ENCODE measurements around the gene RASSF10.
A peak's percentile ranks its signal among the peaks of the same experiment; 100 is the strongest.

Gene RASSF10

DNA sequence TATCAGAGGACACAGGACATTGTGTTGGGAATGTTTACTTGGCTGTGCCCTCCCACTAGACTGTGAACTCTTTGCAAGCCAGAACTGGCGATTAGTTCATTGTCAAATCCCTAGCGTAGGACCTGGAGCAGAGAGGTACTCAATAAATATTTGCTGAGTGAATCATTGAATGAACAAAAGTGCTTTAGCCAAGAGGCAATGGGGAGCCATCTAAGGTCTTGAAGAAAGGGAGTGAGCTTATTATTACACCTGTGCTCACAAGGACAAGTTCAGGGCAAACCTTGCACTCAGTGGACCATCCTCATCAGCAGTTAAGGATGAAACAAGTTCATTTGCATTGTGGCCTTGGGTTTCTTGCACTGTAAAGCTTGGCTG, 1.1 kb upstream of the RASSF10 start:
- DNase-seq (ENCODE audit: low read depth, low spot score): no peak
- TF ChIP-seq, protein P1, sequence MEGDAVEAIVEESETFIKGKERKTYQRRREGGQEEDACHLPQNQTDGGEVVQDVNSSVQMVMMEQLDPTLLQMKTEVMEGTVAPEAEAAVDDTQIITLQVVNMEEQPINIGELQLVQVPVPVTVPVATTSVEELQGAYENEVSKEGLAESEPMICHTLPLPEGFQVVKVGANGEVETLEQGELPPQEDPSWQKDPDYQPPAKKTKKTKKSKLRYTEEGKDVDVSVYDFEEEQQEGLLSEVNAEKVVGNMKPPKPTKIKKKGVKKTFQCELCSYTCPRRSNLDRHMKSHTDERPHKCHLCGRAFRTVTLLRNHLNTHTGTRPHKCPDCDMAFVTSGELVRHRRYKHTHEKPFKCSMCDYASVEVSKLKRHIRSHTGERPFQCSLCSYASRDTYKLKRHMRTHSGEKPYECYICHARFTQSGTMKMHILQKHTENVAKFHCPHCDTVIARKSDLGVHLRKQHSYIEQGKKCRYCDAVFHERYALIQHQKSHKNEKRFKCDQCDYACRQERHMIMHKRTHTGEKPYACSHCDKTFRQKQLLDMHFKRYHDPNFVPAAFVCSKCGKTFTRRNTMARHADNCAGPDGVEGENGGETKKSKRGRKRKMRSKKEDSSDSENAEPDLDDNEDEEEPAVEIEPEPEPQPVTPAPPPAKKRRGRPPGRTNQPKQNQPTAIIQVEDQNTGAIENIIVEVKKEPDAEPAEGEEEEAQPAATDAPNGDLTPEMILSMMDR (IDR thresholded peaks at IDR 0.05; ENCODE audit: low read depth, low read length): no peak
- no peak overlapping the region for H3K4me3 ChIP-seq (ENCODE audit: low read depth, low read length)

DNA sequence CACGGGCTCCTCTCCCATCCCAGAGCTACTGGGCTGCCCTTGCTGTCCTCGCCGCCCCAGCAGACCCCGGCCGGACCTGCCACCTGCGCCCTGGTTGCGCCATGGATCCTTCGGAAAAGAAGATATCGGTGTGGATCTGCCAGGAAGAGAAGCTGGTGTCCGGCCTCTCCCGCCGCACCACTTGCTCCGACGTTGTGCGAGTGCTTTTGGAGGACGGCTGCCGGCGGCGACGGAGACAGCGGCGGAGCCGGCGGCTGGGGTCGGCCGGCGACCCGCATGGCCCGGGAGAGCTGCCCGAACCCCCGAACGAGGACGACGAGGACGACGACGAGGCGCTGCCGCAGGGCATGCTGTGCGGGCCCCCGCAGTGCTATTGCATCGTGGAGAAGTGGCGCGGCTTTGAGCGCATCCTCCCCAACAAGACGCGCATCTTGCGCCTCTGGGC, 382 bp downstream of the RASSF10 start:
- in situ Hi-C loops (cut with HindIII; ENCODE audit: low sequenced_read_pairs): no loop called here
- TF ChIP-seq, protein P1 (IDR thresholded peaks at IDR 0.05; ENCODE audit: low read depth, low read length): no peak
- H3K4me3 ChIP-seq (ENCODE audit: low read depth, low read length): peak overlapping the region; percentile 26
- DNase-seq (ENCODE audit: low read depth, low spot score): peak; percentile 25

More for the DNA sequence above, 1.1 kb upstream of the RASSF10 start:
- in situ Hi-C loops (cut with HindIII; ENCODE audit: low sequenced_read_pairs): no loop called here

DNA sequence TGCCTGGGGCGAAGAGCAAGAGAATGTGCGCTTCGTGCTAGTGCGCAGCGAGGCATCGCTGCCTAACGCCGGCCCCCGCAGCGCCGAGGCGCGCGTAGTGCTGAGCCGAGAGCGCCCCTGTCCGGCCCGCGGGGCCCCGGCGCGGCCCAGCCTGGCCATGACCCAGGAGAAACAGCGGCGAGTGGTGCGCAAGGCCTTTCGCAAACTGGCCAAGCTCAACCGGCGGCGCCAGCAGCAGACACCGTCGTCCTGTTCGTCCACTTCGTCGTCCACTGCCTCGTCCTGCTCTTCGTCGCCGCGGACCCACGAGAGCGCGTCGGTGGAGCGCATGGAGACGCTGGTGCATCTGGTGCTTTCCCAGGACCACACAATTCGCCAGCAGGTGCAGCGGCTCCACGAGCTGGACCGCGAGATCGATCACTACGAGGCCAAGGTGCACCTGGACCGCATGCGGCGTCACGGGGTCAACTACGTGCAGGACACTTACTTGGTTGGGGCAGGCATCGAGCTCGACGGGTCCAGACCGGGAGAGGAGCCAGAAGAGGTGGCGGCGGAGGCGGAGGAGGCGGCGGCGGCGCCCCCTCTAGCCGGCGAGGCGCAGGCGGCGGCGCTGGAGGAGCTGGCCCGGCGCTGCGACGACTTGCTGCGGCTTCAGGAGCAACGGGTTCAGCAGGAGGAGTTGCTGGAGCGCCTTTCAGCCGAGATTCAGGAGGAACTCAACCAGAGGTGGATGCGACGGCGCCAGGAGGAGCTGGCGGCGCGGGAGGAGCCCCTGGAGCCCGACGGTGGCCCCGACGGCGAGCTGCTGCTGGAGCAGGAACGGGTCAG, 1.0 kb downstream of the RASSF10 start:
- H3K4me3 ChIP-seq (ENCODE audit: low read depth, low read length): no peak overlapping the region
- in situ Hi-C loops (cut with HindIII; ENCODE audit: low sequenced_read_pairs): no loop called here

DNA sequence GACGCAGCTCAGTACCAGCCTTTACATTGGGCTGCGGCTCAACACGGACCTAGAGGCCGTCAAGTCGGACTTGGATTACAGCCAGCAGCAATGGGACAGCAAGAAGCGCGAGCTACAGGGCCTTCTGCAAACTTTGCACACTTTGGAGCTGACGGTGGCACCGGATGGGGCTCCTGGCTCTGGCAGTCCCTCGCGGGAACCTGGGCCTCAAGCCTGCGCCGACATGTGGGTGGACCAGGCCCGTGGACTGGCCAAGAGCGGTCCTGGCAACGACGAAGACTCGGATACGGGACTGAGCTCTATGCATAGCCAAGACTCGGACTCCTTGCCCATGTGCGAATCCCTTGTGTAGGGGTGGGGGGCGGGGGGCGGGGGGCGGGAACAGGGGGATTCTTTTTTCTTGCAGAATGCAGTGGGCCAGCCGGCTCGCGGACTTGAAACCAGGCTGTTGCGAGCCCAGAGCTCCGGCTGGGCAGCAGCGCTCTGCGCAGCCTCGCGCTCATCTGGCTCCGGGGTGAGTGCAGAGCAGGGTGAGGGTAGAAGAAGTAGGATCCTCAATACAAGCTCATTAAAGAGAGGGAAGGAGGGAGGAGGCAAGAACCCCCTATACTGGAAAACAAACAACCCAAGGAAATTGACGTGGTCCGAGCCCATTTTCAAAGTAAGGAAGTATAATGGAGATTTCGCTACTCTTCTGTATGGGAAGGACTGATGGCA, 1.8 kb downstream of the RASSF10 start:
- no peak overlapping the region for H3K4me3 ChIP-seq (ENCODE audit: low read depth, low read length)
- in situ Hi-C loops (cut with HindIII; ENCODE audit: low sequenced_read_pairs): no loop called here
- TF ChIP-seq, protein P1 (IDR thresholded peaks at IDR 0.05; ENCODE audit: low read depth, low read length): no peak
- DNase-seq (ENCODE audit: low read depth, low spot score): no peak

More for the DNA sequence above, 1.0 kb downstream of the RASSF10 start:
- DNase-seq (ENCODE audit: low read depth, low spot score): no peak
- TF ChIP-seq, protein P1 (IDR thresholded peaks at IDR 0.05; ENCODE audit: low read depth, low read length): no peak

DNA sequence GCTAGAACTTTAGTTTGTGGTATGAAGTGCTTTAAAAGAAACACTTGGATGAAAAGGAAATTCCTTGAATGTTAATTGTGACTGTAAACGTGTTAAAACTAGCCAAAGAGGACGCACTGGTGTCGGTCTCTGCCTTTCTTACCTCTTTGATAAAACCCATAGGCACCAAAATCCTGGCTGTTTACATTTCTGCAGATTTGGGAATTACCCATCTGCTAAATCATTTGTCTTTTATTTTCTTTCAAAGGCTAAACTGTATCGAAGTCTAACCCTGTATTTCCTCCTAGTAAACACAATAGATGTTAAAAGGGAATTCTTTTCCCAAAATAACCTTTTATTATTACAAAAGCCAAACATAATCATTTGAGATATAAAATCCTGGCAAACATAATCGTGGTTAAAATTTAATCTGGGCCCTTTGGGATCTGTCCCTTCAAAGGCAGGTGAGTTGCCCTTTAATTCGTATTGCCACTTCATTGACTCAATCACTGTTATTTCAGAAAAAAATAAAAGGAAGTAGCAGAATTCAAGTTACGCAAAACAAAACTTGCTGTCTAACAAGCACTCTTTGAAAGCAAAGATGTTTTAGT, 2.4 kb downstream of the RASSF10 start:
- H3K4me3 ChIP-seq (ENCODE audit: low read depth, low read length): no peak overlapping the region
- TF ChIP-seq, protein P1 (IDR thresholded peaks at IDR 0.05; ENCODE audit: low read depth, low read length): no peak
- in situ Hi-C loops (cut with HindIII; ENCODE audit: low sequenced_read_pairs): no loop called here
- DNase-seq (ENCODE audit: low read depth, low spot score): no peak

DNA sequence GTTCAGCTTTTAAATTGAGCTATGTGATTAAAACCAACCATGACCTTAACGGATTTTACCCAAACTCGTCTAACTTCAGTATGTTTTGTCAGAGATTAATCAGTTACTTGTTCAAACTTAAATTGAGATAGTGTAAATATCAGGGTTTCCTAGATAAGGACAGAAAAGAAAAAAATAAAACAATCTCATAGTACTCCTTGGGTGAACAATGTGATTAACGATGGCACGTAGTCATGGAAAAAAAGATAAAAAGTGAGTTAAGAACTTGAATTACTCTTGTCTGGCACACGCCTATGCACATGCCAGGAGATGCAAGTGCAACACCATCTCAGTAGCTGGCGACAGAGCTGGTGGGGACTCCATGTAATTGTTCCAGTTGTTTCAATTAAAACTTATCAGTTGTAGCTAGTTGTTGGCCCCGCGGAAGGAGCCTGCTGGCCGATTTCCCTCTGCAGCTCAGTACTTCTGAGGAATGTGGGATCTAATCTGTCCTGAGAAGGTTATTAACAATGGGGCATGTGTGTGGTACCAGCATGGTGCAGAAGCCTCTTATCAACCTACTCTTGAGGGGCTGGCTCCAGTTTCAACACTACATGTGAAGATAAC, 3.0 kb downstream of the RASSF10 start:
- DNase-seq (ENCODE audit: low read depth, low spot score): no peak
- in situ Hi-C loops (cut with HindIII; ENCODE audit: low sequenced_read_pairs): no loop called here
- H3K4me3 ChIP-seq (ENCODE audit: low read depth, low read length): no peak overlapping the region
- TF ChIP-seq, protein P1 (IDR thresholded peaks at IDR 0.05; ENCODE audit: low read depth, low read length): no peak

All from astrocyte of the spinal cord (primary cell).